T-helper 22 cell (primary cell): Measurements from ENCODE around the gene ZNF525.
A peak's percentile ranks its signal among the peaks of the same experiment; 100 is the strongest.
"Not testable (repeated sequence)": the region's sequence is repeated elsewhere in the genome, so short reads cannot be mapped to it uniquely, and the experiment has no call there.

Experiments used
- DNase-seq: peaks from one replicate; pipeline ENCODE4 v3.0.0-alpha.2; 2020; ENCODE audit warnings: low read depth

The ZNF525 gene

GRCh38 chr19:53395840-53396524, 30.5 kb downstream of the ZNF525 start:
- DNase-seq: not testable (repeated sequence)

DNA sequence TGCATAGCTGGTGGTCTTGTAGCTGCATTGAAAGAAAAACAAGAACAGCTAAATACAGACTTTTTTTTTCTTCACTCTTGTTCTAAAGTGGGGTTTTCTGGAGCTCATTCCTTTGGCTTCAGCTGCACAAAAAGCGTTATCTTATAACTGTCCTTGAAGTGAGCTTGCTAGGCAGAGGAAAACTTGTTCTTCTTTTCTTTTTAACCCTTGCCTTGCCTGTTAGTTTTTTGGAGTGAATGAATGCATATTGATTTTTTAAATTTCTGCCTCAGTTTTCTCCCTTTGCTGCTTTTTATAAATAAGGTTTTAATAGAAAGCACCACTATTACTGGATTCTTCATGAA, 31.0 kb downstream of the ZNF525 start:
- no peak for DNase-seq

DNA sequence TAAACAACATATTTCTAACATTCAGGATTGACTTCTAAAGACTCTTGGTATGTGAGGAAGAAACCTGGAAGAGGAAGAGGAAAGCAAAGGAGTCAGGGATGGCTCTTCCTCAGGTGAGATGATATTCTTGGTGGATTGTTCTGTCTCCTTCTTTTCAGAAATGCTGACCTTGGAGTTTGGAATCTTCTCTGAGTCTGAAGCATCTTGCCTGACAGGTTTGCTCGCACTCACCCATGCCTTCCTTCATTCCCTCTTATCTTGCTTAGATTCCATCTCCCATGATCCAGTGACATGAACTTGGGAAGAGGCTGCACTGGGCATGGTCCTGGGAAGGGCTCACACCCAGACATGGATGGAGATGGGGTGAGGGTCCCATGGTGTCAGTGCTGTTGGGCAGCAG, 32.4 kb downstream of the ZNF525 start:
- DNase-seq: not testable (repeated sequence)

DNA sequence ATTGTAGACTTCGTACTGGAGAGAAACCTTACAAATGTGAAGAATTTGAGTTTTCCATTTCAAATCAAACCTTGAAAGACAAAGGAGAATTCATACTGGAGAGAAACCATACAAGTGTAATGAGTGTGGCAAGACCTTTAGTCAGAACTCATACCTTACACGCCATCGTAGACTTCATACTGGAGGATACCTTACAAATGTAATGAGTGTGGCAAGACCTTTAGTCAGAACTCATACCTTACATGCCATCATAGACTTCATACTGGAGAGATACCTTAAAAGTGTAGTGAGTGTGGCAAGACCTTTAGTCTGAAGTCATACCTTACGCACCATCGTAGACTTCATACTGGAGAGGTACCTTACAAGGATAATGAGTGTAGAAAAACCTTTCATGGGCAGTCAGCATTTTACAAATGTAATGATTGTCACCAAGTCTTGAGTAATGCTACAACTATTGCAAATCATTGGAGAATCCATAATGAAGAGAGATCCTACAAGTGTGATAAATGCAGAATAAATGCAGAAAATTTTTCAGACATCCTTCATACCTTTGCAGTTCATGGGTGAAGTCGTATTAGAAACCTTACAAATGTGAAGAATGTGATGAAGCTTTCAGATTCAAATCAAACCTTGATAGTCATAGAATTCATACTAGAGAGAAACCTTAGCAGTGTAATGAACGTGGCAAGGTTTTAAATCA, 44.1 kb downstream of the ZNF525 start:
- no peak for DNase-seq

- DNase-seq: not testable (repeated sequence)
These were observed 55.2 kb downstream of the ZNF525 start for GRCh38 chr19:53420520-53421315.

GRCh38 chr19:53422551-53422950, 57.0 kb downstream of the ZNF525 start:
- no peak for DNase-seq

DNA sequence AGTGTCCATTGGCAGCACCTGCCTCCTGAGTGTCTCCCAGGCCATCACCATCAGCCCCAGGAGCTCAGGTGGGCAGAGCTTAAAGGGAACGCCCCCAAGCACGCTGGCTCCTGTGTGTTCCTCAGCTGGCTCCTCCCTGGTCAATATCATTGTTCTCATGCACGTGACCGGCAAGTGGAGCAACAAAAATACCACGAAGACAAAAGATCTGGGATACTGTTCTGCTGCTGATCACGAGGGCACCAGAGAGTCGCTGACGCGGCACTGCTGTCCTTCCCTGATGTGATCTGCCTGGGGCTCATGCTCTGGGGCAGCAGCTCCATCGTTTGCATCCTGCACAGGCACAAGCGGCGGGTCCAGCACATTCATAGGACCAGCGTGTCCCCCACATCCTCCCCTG, 57.6 kb downstream of the ZNF525 start:
- not testable (repeated sequence) for DNase-seq

GRCh38 chr19:53423680-53424079, 58.2 kb downstream of the ZNF525 start:
- DNase-seq: not testable (repeated sequence)

GRCh38 chr19:53424968-53425597, 59.6 kb downstream of the ZNF525 start:
- peak; percentile 14 for DNase-seq

DNA sequence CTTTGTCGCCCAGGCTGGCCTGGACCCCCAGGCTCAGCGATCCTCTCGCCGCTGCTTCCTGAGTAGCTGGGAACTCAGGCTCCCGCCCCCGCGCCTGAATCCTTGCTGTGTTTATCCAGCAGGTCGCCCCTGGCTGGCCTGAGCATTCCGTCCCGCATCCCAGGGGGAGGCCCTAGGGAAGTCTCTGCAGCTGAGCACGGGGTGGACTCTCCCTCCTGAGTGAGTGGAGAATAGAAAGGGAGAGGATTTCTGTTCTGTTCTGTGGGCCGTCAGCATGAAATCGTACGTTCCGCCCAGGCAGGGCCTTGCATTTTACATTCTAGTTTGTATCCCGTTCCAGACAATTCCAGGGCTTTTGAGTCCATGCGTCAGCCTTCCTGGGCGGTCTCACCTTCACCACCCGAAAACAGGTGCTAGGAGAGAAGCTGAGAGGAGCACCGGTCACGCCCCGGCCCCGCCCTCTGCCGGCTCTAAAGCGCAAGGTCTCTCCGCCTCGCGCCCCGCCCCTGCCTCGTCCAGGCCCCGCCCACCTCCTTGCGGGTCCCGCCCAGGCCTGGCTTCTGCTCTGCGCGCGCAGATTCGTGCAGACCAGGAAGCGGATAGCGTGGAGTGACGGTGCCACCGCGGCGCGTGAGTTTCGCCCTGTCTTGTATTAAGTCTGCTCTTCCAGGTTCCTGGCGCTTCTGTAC, 66.0 kb downstream of the ZNF525 start, which contains the start of gene ZNF761:
Gene ZNF761 (plus strand): TSS at position 586 of the 689 bp plus-strand sequence. CDS start 15,285 bp downstream, outside the sequence.
- peak; percentile 90 for DNase-seq

GRCh38 chr19:53432088-53432661, 66.7 kb downstream of the ZNF525 start:
- DNase-seq: peak; percentile 0
